HK-2 (cell line): ENCODE measurements around the gene SLCO2A1.
A peak's percentile ranks its signal among the peaks of the same experiment; 100 is the strongest.

ENCODE experiments used
- DNase-seq: peaks from one replicate; pipeline ENCODE4 v3.0.0-alpha.2; 2018; ENCODE audit not compliant: unreplicated experiment

The SLCO2A1 gene

GRCh38 chr3:133899311-133899710 is 130.4 kb downstream of the SLCO2A1 start:
- no peak for DNase-seq

DNA sequence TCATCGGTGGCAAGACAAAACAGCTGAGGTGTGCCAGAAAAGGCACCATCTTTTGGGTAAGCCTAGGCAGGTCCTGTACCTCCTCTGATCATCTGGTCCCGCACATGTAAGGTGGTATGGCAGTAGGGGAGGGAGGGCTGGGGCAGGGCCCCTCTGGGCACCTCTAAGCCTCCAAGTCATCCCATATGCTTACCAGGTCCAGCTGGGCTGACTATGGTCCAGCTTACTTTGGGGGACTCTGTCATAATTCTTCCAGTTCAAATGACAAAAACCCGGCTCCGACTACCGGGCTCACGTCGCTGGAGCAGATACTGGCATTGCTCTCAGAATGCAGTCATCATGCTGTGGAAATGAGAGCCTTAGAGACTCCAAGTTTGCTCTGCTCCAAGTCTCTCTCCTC is 132.2 kb downstream of the SLCO2A1 start:
- no peak for DNase-seq

GRCh38 chr3:133896002-133896761 is 133.5 kb downstream of the SLCO2A1 start:
- DNase-seq = no peak

DNA sequence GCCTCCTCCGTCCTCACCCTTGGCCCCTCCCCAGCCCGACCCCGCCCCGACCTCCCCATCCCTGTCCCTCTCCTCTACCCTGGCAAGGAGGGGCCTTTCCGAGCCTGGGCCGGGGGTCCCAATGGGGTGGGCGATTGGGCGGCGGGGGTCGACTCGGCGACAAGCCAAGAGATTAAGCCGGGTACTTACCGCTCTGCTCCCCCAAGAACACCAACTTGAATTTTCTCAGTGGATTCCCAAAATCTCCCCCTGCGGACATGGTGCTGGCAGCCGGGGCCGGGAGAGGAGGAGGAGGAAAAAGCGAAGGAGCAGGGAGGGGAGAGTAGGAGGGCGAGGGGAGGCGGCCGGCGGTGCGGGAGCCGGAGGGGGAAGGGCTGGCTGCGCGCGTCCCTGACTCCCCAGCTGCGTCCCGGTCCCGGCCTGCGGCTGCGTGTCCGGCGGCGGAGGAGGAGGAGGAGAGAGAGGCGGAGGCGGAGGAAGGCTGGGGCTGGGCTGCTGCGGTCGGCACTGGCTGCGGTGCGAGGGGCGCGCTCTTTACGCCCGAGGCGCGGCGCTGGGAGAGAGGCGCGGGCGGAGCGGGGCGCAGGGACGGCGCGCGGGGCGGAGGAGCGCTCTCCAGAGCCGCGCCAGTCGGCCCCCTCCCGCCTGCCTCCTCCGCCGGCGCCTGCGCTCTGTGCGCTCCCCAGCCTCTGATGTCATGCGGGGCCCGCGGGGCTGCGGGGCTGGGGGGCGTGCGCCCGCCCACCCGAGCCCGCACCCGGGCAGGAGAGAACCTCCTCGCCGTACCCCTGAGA is 134.3 kb downstream of the SLCO2A1 start, which contains the start of gene RAB6B:
RAB6B (minus strand) TSS at position 675 of the 794 bp plus-strand sequence; CDS start at position 259, 416 bp downstream.
- DNase-seq = peak; percentile 67

DNA sequence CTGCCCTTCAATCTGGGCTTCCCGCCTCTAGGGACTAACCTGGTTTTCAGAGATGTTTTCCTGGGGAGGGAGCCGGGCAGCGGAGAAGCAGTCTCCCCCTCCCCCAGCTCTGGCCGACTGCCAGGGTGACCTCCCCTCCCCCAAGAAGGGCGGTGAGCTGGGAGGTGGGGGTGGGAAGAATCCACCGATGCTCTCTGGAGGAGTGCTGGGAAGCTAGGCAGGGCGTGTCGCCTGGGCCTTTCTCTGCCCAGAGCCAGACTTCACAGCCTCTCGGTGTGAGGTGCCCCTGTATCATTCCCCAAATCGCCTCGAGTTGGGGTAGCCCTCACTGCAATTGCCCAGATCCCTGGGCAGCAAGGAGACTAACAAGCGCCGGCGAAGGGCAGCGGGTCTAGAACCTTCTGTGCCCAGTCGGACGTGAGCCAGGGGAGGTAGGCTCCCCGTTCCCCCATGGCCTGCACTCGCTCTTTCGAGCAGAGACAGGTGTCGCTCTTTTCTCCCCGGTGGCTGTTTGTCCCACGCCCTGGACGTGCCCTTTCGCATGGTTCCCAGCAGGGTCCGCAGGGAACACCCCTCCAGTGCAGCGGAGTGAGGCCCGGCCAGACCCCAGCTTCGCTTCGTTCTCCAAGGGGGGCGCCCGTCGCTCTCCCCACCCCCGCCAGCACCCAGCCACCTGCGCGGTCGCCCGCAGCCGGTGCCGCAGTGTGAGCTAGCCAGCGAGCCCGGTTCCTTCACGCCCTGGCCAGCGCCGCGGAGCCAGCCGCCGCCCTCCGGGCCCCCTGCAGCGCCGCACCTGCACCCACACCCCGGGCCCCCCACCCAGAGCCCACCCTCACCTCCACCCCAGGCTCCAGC is 135.1 kb downstream of the SLCO2A1 start:
- no peak for DNase-seq

GRCh38 chr3:133893683-133894352 is 135.9 kb downstream of the SLCO2A1 start:
- no peak for DNase-seq

DNA sequence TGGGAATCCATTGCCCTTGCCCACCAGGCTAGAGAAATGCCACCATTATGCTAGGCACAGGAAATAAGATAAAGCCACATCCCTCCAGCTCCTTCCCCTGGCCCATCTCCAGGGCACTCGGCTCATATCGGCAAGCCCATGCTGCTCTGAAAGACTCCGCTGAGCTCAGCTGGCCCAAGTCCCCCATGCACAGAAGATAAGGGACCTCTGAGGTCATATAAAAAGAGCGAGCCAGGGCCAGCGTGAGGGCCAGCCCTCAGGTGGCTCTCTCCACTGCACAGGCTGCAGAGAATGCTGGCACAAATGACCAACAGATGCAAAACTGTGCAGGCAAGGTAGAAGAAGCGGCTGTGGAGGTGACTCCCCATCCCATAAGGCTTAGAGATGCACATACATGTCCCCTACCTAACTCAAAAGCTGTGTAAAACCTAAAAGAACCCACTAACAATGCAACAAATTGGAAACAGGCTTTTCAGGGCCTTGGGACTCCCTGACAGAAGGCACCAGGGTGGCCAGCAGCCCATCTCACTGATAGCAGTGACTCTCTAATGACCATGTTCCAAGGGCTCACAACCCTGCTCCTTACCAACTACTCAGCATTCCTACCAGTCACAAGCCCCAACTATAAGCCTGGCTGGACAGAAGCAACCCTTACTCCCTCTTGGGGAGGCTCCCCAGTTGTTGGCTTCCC is 137.0 kb downstream of the SLCO2A1 start:
- DNase-seq = no peak

GRCh38 chr3:133891662-133892378 is 137.9 kb downstream of the SLCO2A1 start:
- DNase-seq = no peak

DNA sequence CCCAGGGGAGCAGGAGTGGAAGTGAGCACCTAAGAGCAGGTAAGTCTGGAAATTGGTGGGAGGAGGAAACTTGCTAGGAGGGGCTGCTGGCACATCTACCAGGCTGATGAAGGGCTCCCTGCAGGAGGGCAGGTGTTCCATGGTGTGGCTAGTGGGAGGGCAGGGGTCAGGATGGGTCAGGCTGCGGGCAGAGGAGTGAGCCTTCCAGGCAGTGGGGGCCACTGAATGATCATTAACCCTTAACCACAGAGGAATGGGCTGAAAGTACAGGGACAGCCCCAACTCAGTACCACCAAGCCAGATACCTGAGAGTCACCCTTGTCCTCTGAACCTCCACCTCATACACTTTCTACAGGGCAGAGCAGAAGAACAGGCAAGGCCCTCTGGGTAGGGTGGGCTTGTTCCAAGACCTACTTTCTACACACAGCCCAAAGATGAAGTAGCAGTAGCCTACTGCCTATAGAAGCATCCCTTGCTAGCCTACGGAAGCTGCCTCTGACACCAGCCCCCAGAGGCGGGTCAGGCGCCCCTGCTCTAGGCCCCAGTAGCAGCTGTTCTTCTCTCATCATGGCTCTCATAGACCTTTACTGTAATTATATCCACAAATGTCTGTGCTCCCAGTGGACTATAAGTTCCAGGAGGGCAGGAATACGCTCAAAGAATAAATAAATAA is 138.6 kb downstream of the SLCO2A1 start:
- DNase-seq = no peak

DNA sequence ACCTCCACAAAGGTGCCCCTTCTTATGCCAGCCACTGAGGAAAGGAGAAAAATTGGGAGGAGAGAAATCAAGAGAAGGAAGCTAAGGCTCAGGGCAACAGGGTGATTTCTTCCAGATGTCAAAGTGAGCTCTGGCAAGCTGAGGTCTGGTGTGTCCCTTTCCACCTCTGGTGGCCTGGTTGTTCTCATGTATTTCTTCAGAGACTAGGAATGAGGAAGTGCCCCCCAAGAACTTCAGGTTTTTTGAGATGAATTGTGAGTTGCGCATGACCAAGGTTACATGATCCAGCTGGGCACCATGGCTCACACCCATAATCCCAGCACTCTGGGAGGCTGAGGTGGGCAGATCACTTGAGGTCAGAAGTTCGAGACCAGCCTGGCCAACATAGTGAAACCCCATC is 139.7 kb downstream of the SLCO2A1 start:
- DNase-seq = no peak

GRCh38 chr3:133888726-133889340 is 140.9 kb downstream of the SLCO2A1 start:
- DNase-seq = no peak

GRCh38 chr3:133887803-133888703 is 141.7 kb downstream of the SLCO2A1 start:
- DNase-seq = no peak

DNA sequence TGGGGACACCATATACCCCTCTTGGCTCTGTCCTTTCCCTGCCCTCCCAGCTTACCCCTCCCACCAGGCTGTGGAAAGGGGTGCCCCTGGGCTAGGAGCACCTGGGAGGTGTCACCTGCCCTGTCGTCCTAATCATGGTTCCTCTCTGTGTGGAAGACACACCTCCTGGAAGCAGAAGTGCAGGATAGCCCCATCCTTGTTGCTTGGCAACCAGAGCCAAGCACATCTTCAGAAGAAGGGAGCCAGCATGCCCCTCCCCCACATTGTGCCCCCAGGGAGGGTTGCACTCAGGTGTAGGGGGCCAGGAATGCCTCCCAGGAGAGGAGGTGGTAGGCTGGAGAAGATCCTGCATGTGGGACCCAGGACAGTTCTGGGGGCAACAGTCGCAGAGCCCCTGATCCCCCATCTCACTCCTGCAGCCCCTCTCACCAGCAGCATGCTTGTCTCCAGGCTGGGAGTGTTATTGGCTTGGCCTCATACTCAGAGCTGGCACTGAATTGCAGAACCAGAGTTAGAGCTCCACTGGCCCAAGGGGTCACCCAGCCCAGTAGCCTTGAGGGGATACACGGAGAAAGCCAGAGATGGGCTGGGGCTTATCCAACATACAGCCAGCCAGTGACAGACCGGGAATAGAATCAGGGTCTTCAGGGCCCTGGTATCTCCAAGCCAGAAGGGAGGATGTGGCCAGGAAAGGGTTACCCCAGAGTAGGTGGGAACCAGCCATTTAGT is 142.5 kb downstream of the SLCO2A1 start:
- DNase-seq = no peak

GRCh38 chr3:133886031-133886722 is 143.5 kb downstream of the SLCO2A1 start:
- DNase-seq = no peak

DNA sequence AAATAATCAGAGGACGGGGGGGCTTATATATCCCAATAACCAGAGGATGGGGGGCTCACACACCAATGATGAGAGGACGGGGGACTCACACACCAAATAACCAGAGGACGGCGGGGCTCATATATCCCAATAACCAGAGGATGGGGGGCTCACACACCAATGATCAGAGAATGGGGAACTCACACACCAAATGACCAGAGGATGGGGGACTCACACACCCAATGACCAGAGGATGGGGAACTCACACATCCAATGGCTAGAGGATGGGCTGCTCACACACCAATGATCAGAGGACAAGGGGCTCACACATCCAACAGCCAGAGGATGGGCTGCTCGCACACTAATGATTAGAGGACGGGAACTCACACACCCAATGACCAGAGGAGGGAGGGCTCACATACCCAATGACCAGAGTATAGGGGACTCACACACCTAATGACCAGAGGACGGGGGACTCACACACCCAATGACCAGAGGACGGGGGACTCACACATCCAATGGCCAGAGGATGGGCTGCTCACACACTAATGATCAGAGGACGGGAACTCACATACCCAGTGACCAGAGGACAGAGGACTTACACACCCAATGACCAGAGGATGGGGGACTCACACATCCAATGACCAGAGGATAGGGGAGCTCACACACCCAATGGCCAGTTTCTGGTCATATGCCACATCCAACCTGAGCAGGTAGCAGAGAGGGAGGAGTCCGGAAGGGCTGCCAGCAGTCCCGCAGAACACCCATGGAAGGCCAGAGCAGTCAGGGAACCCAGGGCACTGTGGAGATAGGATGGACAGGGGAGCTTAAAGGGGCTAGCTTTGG is 144.6 kb downstream of the SLCO2A1 start:
- DNase-seq = no peak
